IPS DF 6.9 (cell line): ENCODE measurements around the gene NFATC2.

Experiments used
- DNase-seq: peaks from one replicate; pipeline ENCODE4 v3.0.0-alpha.2; 2013; ENCODE audit warnings: low read depth, low spot score
- H3K27ac ChIP-seq: one replicate; pipeline ENCODE4 v1.5.1; 2013; ENCODE audit warnings: low read length, control low read depth
- H3K27me3 ChIP-seq: 2 replicates; pipeline ENCODE4 v1.6.1; 2013; ENCODE audit warnings: mild to moderate bottlenecking, low read length; ENCODE audit not compliant: control insufficient read depth, insufficient read depth
- H3K36me3 ChIP-seq: 2 replicates; pipeline ENCODE4 v1.6.1; 2013; ENCODE audit warnings: low read length; ENCODE audit not compliant: control insufficient read depth, insufficient read depth
- H3K4me1 ChIP-seq: 2 replicates; pipeline ENCODE4 v1.6.1; 2013; ENCODE audit warnings: low read length; ENCODE audit not compliant: control insufficient read depth, insufficient read depth
- H3K4me3 ChIP-seq: 2 replicates; pipeline ENCODE4 v1.5.1; 2013; ENCODE audit warnings: mild to moderate bottlenecking, low read length
- H3K9me3 ChIP-seq: 2 replicates; pipeline ENCODE4 v1.6.1; 2013; ENCODE audit warnings: low read length, inconsistent platforms; ENCODE audit not compliant: control insufficient read depth, insufficient read depth
- WGBS: extraction: QIAGEN DNeasy Blood & Tissue Kit; methylation state at CpG from one replicate; pipeline ENCODE4 v1.1.7; 2013; ENCODE audit warnings: mixed read lengths, missing lambda C conversion rate; ENCODE audit not compliant: insufficient read length, insufficient coverage; 5-methylcytosine and 5-hydroxymethylcytosine counted together

Gene NFATC2

DNA sequence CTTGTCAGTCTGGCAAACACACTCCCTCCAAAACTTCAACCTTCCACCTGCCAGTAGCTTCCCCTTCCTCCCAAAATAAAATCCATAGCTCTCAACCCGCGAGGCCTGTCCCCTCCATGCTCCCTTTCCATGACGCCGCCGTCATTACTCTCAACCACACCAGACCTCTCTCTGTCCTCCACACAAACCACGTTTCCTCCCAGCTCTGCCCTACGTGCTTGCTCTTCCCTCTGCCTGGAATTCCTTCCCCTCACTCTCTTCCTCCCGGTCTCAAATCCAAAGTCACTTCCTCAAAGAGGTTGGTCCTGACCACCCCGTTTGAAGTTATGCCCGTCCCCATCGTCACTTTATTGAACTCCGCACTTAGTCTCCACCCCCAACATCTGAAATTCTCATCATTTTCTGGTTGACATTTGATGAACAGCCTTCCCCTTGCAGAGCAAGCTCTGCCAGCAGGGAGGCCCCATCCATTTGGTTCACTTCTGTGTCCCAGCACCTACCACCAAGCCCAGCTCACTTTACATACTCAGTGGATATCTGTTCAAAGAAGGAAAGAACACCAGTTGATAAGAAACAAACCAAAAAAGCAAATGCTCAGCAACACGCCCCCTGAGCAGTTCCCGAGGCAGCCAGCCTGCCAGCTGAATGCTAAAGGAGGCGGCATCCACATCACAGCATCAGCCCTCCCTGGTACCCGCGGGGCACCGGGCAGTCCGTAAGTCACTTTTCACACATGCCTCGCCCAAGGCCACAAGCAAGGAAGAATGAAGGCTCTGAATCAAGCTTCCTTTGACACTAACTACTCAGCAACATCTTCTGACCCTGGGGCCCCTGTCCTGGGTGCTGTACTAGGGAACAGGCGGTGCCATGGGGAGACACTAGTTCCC, 125.0 kb downstream of the NFATC2 start:
- Histone ChIP-seq H3K4me3 (no peak overlapping the region), H3K9me3 (no peaks in the 10 kb centered on the region), H3K27ac (no peak overlapping the region), H3K27me3 (no peaks in the 10 kb centered on the region), H3K4me1 (peaks cover 2% of the 10 kb centered on the region; the same call in 1 of the 2 replicates), H3K36me3 (no peaks in the 10 kb centered on the region)
- DNase-seq = no peak
- no CpG with 5 or more reads among the region's 21 CpGs for WGBS

- no peaks in the 10 kb centered on the region for H3K9me3 ChIP-seq
- H3K4me1 ChIP-seq = peaks cover 6% of the 10 kb centered on the region; the same call in 1 of the 2 replicates
- H3K27me3 ChIP-seq = no peaks in the 10 kb centered on the region
- DNase-seq = no peak
- no CpG with 5 or more reads among the region's 6 CpGs for WGBS
- no peak overlapping the region for H3K4me3 ChIP-seq
- no peak overlapping the region for H3K27ac ChIP-seq
- no peaks in the 10 kb centered on the region for H3K36me3 ChIP-seq
Observed at GRCh38 chr20:51416532-51417249, 125.8 kb downstream of the NFATC2 start.

DNA sequence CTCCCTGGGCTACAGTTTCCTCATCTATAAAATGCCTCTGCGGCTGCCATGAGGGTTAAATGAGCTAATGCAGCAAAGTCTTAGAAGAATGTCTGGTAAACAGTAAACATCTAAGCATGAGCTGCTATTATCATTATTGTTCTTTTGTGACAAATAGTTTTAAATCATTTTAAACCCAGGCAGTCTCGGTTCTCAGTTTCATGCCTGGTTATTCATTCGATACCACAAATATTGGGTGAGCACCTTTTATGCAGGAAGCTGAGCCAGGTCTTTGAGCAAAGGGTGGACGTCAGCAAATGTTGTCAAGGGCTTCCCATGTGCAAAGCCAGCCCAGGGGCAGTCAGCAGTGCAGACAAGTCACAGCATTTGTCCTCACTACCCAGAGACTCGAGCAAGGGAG, 128.7 kb downstream of the NFATC2 start:
- Histone ChIP-seq H3K4me3 (no peak overlapping the region), H3K27ac (no peak overlapping the region), H3K36me3 (no peaks in the 10 kb centered on the region), H3K9me3 (no peaks in the 10 kb centered on the region), H3K27me3 (no peaks in the 10 kb centered on the region), H3K4me1 (peaks cover 6% of the 10 kb centered on the region; the same call in 1 of the 2 replicates)
- WGBS = no CpG with 5 or more reads among the region's 5 CpGs
- DNase-seq = no peak

- WGBS = no CpG with 5 or more reads among the region's 15 CpGs
- no peak overlapping the region for H3K4me3 ChIP-seq
- no peak for DNase-seq
- peaks cover 6% of the 10 kb centered on the region; the same call in 1 of the 2 replicates for H3K4me1 ChIP-seq
- H3K27ac ChIP-seq = no peak overlapping the region
- no peaks in the 10 kb centered on the region for H3K36me3 ChIP-seq
- no peaks in the 10 kb centered on the region for H3K9me3 ChIP-seq
- no peaks in the 10 kb centered on the region for H3K27me3 ChIP-seq
Observed at GRCh38 chr20:51412951-51413481, 129.5 kb downstream of the NFATC2 start.

DNA sequence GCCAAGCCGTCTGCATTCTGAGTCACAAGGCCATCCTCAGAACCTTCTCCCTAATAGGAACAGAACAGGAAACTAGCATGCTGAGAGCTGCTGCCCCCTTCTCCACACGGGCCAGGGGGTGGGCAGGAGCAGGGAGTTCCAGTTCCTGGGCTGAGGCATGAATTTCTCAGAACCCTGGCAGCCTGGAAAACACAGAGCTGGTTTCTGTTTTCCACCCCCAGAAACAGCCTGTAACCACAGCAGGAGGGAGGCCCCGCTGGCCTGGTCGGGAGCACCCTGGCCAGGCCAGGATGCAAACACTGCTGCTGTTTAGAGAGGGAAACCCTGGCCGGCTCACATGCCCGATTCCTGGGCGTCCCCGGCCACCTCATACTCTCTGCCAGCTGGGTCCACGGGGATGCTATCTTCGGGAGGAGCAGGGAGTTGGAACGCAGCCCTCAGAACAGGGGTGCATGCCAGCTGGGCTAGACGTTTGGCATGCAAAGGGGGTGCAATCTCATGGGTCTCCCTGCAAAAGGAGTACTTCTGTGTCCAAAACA, 130.1 kb downstream of the NFATC2 start:
- H3K27ac ChIP-seq = no peak overlapping the region
- no peaks in the 10 kb centered on the region for H3K9me3 ChIP-seq
- peaks cover 6% of the 10 kb centered on the region; the same call in 1 of the 2 replicates for H3K4me1 ChIP-seq
- H3K27me3 ChIP-seq = no peaks in the 10 kb centered on the region
- no peaks in the 10 kb centered on the region for H3K36me3 ChIP-seq
- no peak overlapping the region for H3K4me3 ChIP-seq
- no peak for DNase-seq
- WGBS = no CpG with 5 or more reads among the region's 12 CpGs

DNA sequence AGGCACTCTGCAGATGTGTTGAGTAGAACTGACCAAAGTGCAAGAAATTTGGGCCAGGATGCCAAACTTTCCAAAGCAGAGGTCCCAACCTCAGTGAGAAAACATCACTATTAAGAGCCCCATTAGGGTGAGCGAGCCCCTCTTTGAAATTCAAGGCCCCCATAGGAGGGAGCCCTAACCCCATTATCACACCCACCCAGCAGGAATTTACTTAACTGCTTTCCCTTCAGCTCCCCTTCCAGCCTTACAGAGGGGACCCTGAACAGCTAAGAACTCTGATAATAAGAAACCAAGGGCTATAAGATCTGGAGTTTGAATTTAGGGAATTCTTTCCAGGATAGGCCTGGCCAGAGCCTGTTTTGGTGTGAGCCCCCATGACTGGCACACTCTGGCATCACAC, 130.6 kb downstream of the NFATC2 start:
- Histone ChIP-seq H3K4me3 (no peak overlapping the region), H3K27ac (no peak overlapping the region), H3K9me3 (no peaks in the 10 kb centered on the region), H3K27me3 (no peaks in the 10 kb centered on the region), H3K36me3 (no peaks in the 10 kb centered on the region), H3K4me1 (peaks cover 6% of the 10 kb centered on the region; the same call in 1 of the 2 replicates)
- no peak for DNase-seq
- no CpG with 5 or more reads among the region's 1 CpG for WGBS

DNA sequence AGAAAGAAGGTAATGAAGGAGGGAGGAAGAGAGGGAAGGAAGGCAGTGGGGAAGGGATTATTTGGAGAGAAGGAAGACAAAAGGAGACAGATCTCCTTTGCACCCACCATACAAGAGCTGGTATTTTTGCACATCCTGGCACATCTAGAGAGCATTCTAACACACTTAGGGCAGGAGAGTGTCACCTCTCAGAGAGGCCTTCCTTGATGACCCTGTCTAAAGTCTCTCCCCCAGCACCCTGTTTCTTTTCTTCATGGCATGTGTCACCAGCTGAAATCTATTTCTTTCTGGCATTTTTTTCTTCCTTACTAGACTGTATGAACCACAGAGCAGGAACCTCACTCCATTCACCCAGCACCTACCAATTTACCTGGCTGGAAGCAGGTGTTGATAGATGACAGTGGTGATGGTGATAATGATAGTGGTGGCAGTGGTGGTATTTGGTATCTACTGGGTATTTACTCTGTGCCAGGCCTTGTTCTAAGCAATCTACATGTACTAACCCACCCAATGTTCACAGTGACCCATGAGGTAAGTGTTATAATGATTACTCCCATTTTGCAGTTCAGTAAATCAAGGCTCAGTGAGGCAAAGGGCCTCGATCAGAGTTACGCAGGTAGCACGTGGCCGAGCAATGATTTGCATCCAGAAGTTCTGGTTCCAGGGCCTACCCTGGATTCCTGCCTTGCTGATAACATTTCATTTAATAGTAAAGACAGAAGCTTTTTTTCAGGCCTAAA, 131.8 kb downstream of the NFATC2 start:
- no peak overlapping the region for H3K4me3 ChIP-seq
- H3K27me3 ChIP-seq = no peaks in the 10 kb centered on the region
- H3K27ac ChIP-seq = no peak overlapping the region
- no peak for DNase-seq
- H3K9me3 ChIP-seq = no peaks in the 10 kb centered on the region
- peaks cover 6% of the 10 kb centered on the region; the same call in 1 of the 2 replicates for H3K4me1 ChIP-seq
- no peaks in the 10 kb centered on the region for H3K36me3 ChIP-seq
- WGBS = no CpG with 5 or more reads among the region's 4 CpGs

DNA sequence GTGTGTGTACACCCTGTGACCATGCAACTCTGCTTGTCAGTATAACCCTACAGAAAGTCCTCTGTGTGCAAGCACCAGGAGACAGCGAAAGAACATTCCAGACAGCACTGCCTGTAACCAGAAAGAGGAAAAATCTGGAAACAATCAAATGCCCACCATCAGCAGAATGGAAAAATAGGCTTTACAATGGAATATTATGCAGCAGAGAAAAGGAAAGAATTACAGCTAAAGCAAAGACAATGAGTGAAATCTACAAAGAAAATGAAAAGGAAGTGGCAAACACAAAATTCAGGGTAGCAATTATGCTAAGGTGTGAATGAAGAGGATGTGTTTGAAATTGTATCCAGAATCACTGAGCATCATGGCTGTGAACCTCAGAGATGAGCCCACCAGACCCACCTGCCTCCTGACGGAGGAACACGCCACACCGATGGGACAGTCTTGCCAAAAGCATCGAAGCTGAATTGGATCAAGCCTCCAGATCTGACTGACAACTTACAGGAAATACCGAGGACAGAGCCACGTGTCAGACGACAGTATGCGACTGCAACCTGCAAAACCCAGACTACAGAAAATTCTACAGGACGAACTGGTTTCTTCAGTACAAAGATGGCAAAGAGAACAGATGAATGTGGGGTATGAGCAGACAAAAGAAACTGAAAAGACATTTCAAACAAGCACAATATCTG, 133.2 kb downstream of the NFATC2 start:
- no peaks in the 10 kb centered on the region for H3K9me3 ChIP-seq
- H3K27me3 ChIP-seq = no peaks in the 10 kb centered on the region
- H3K27ac ChIP-seq = no peak overlapping the region
- H3K36me3 ChIP-seq = no peaks in the 10 kb centered on the region
- peaks cover 6% of the 10 kb centered on the region; the same call in 1 of the 2 replicates for H3K4me1 ChIP-seq
- H3K4me3 ChIP-seq = no peak overlapping the region
- no peak for DNase-seq
- no CpG with 5 or more reads among the region's 10 CpGs for WGBS

DNA sequence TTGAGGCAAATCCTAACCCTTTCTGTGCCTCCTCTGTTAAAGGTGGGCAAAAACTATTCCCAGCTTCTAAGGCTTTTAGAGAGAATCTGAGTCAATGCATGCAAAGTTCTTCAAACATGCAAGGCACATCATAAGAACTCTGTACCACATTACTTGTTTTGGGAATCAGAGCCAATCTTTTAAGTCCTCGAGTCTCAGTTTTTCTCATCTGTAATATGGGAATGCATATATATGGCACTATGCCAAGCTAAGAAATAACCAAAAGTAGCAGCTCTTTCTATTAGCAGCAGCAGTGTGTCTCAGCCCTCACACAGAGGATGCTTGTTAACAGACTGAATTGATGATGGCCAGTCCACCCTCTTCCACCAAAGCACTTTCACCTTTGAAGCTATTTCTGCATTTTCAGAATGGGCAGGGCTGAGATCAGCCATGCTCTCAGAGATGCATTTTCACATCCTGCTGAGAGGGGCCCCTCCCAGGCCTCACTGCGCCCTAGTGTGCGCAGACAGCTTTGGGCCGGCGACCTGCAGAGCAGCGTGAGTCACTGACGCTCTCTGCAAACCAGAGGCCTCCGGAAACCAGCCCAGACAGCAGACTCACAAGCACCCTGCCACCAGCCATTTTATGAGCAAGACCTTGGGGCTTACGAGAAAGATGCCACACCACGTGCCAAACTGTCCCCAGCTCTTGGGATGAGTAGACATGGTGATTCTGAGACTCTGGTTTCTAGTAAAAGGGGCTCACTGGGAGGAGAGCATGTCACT, 138.0 kb downstream of the NFATC2 start:
- no peak for DNase-seq
- no CpG with 5 or more reads among the region's 10 CpGs for WGBS

More for the DNA sequence above, 138.0 kb downstream of the NFATC2 start:
- no peak overlapping the region for H3K4me3 ChIP-seq
- no peaks in the 10 kb centered on the region for H3K9me3 ChIP-seq
- no peaks in the 10 kb centered on the region for H3K36me3 ChIP-seq
- H3K27ac ChIP-seq = no peak overlapping the region
- no peaks in the 10 kb centered on the region for H3K4me1 ChIP-seq
- no peaks in the 10 kb centered on the region for H3K27me3 ChIP-seq
